Mesothelial cell of epicardium (in vitro differentiated cells): ENCODE results near the gene UBQLN3. TPM values are rescaled to one million over a fixed set of nuclear protein-coding genes. Genes with fewer than 3 reads are reported as not detected.

Experiments
- DNase-seq, 2 experiments: peaks; one replicate each; pipeline ENCODE4 v3.0.0; 2021; ENCODE audit warnings: low spot score in 2 of 2; ENCODE audit not compliant: unreplicated experiment in 2 of 2
- H3K27ac Mint-ChIP-seq: 2 replicates; pipeline ENCODE4 v1.8.0; 2021; ENCODE audit warnings: mixed read lengths
- H3K27me3 Mint-ChIP-seq: 2 replicates; pipeline ENCODE4 v1.8.0; 2021; ENCODE audit warnings: low read depth, mixed read lengths
- H3K36me3 Mint-ChIP-seq: 2 replicates; pipeline ENCODE4 v1.8.0; 2021; ENCODE audit warnings: mixed read lengths
- H3K4me1 Mint-ChIP-seq: 2 replicates; pipeline ENCODE4 v1.8.0; 2021; ENCODE audit warnings: mixed read lengths
- H3K4me3 Mint-ChIP-seq: 2 replicates; pipeline ENCODE4 v1.8.0; 2021; ENCODE audit warnings: mild to moderate bottlenecking, moderate library complexity, mixed read lengths
- H3K9me3 Mint-ChIP-seq: 2 replicates; pipeline ENCODE4 v1.8.0; 2021; ENCODE audit warnings: mixed read lengths
- total RNA-seq: library from RNA; stranded (reverse); gene quantifications from 3 replicates; pipeline ENCODE4 v1.2.1, GENCODE V29; 2021
- TF ChIP-seq, protein P1 (sequence below): fragments of 200-600 bp; sonication (generic); IDR thresholded peaks from one replicate; pipeline ENCODE4 v1.5.0; 2021; ENCODE audit warnings: antibody characterized with exemption; ENCODE audit not compliant: unreplicated experiment

The UBQLN3 gene
- total RNA-seq, 1 donor from 2014 or later: 1.2 TPM

- Mint-ChIP-seq H3K27me3 (no peaks in the 10 kb centered on the region), H3K9me3 (no peaks in the 10 kb centered on the region), H3K36me3 (no peaks in the 10 kb centered on the region), H3K27ac (no peak within 1 kb of the TSS), H3K4me3 (no peak within 1 kb of the TSS), H3K4me1 (no peaks in the 10 kb centered on the region)
- no peak for DNase-seq
- TF ChIP-seq, protein P1, sequence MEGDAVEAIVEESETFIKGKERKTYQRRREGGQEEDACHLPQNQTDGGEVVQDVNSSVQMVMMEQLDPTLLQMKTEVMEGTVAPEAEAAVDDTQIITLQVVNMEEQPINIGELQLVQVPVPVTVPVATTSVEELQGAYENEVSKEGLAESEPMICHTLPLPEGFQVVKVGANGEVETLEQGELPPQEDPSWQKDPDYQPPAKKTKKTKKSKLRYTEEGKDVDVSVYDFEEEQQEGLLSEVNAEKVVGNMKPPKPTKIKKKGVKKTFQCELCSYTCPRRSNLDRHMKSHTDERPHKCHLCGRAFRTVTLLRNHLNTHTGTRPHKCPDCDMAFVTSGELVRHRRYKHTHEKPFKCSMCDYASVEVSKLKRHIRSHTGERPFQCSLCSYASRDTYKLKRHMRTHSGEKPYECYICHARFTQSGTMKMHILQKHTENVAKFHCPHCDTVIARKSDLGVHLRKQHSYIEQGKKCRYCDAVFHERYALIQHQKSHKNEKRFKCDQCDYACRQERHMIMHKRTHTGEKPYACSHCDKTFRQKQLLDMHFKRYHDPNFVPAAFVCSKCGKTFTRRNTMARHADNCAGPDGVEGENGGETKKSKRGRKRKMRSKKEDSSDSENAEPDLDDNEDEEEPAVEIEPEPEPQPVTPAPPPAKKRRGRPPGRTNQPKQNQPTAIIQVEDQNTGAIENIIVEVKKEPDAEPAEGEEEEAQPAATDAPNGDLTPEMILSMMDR: no peak
These were observed 38.7 kb upstream of the UBQLN3 start, which contains the start of gene OR52H1 for GRCh38 chr11:5548440-5548839. Gene OR52H1, minus strand, starts transcription at chr11:5548540. Its CDS starts 3,035 bp downstream, at chr11:5545505.

DNA sequence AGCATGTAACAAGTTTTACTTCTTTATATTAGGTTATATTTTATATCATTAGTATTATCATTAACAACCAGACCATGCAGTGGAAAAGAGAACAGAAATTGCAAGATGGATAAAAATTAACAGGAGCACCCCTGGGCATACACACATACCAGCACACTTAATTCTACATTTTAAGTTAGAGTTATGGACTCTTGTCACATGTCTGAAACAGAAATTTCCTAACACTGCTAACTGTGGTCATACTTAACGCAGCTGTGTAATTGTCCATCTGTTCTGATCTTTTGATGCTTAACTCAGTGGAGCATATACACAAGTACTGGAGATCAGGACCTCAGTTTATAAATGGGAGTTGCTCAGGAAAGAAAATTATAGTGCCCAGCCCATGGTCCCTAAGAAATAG lies 38.2 kb upstream of the UBQLN3 start:
- Mint-ChIP-seq H3K9me3 (no peaks in the 10 kb centered on the region), H3K27ac (no peak overlapping the region), H3K36me3 (no peaks in the 10 kb centered on the region), H3K4me1 (no peaks in the 10 kb centered on the region), H3K4me3 (no peak overlapping the region), H3K27me3 (no peaks in the 10 kb centered on the region)
- no peak for DNase-seq
- TF ChIP-seq, protein P1: no peak

GRCh38 chr11:5546457-5546856 lies 36.7 kb upstream of the UBQLN3 start:
- H3K36me3 Mint-ChIP-seq: no peaks in the 10 kb centered on the region
- no peaks in the 10 kb centered on the region for H3K9me3 Mint-ChIP-seq
- H3K4me3 Mint-ChIP-seq: no peak overlapping the region
- no peaks in the 10 kb centered on the region for H3K4me1 Mint-ChIP-seq
- TF ChIP-seq, protein P1: no peak
- H3K27me3 Mint-ChIP-seq: no peaks in the 10 kb centered on the region
- DNase-seq: no peak
- no peak overlapping the region for H3K27ac Mint-ChIP-seq

DNA sequence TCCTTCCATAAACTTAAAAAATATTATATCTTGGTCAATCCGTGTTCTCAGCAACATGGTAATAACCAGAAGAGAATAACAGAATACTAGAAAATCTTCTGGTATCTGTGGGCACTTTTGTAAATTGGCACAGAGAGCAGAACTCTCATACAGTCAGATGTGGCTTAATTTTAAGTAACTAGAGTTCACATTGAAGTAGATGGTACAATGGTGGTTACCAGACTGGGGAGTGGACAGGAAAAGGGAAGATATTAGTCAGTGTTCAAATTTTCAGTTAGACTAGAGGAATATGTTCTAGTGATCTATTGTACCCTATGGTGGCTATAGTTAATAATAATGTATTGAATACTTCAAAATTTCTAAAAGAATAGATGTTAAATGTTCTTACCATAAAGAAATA lies 31.7 kb upstream of the UBQLN3 start:
- no peak overlapping the region for H3K4me3 Mint-ChIP-seq
- H3K9me3 Mint-ChIP-seq: peaks cover 17% of the 10 kb centered on the region
- H3K36me3 Mint-ChIP-seq: no peaks in the 10 kb centered on the region
- peaks cover 2% of the 10 kb centered on the region for H3K27me3 Mint-ChIP-seq
- no peaks in the 10 kb centered on the region for H3K4me1 Mint-ChIP-seq
- TF ChIP-seq, protein P1: no peak
- DNase-seq: no peak
- no peak overlapping the region for H3K27ac Mint-ChIP-seq

DNA sequence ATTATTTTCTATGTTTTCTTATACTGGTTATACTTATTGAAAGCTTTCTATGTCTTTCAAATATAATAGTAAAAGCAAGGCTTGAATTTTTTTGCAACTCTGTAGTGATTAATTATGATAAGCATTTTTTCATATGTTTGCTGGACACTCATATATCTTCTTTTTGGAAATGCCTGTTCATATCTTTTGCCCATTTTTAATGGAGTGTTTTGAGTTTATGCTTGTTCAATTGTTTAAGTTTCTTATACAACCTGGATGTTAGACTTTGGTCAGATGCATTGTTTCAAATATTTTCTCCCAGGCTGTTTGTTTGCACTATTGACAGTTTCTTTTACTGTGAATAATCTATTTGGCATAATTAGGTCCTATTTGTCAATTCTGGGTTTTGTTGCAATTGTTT lies 26.7 kb upstream of the UBQLN3 start:
- Mint-ChIP-seq H3K27me3 (peaks cover 3% of the 10 kb centered on the region), H3K9me3 (peaks cover 18% of the 10 kb centered on the region), H3K4me1 (no peaks in the 10 kb centered on the region), H3K4me3 (no peak overlapping the region), H3K36me3 (no peaks in the 10 kb centered on the region), H3K27ac (no peak overlapping the region)
- TF ChIP-seq, protein P1: no peak
- no peak for DNase-seq

- Mint-ChIP-seq H3K4me1 (no peaks in the 10 kb centered on the region), H3K36me3 (no peaks in the 10 kb centered on the region), H3K27ac (no peak overlapping the region), H3K4me3 (no peak overlapping the region), H3K9me3 (peaks cover 18% of the 10 kb centered on the region), H3K27me3 (peaks cover 7% of the 10 kb centered on the region)
- no peak for DNase-seq
- TF ChIP-seq, protein P1: no peak
These were observed 24.3 kb upstream of the UBQLN3 start for GRCh38 chr11:5534046-5534445.
